Measurements from ENCODE around the gene CACNA1C.
A peak's percentile ranks its signal among the peaks of the same experiment; 100 is the strongest.
"Not testable (repeated sequence)": the region's sequence is repeated elsewhere in the genome, so short reads cannot be mapped to it uniquely, and the experiment has no call there.

CACNA1C gene

DNA sequence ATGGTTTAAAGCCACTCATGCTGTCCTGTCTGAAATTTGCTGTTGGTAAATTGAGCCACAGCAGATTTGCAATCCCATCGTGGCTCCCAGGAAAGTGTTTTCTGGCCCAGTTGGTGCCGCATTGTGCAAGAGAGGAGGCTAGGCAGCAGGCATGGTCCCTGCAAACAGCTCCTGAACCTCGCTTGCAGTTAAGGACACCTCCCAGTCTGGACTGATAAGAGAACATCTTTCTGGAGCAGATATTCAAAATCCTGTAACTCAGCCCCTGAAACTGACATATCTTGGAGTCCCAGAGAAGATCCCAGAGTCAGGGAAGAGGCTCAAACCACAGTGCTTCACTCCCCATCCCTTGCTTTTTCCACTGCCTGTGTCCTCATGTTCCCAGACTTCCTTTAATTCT, 413.4 kb downstream of the CACNA1C start:
- DNase-seq = peak; percentile 54

DNA sequence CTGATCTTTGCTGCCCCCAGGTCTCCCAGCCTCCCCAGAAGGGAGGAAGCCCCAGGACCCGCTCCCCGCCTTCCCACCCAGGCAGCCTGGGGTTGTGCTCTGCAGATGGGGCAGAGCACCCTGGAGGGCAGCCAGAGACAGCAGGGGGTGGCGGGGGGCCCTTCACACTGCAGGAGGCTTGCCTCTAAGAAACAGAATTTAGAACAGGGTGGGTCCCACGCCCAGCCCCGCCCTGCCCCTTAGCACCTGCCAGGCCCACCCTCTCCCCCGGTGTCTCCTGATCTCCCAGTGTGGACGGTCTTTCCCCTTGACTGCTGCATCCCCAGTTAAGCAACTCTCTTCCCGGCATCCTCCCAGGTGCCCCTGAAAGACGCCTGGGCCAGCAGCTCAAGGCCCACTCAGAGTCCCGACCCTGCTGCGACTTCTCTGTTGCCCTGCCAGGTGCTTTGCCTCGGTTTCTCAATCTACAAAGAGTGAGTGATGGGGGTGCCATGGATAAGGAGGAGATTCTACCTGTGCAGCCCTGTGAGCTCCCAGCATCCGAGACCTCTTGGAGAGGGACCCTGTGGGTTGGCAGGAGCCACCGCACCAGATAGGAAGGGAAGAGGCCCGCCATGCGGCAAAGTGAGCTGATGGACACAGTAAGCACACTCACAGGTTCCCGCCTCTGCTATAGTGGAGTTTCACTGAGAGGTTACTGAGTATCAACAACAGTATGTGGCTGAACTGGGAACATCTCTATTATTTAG, 414.8 kb downstream of the CACNA1C start:
- no peak for DNase-seq

DNA sequence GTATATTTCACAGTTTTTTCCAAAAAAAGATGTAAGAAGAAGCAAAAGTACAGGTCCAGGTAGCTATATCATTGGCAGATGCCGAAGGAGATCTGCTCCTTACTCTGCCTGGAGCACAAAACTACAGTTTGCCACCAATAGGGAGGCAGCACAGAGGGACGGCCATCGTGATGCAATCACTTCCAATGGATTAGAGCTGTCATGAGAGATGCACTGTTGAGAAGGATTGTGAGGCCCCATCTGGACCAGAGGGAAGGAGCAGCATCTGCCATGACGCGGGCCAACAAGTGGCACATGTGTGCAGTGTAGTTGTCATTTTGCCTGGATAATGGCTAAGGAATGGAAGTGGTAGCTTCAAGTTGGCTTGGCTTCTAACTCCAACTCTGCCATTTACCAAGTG, 423.2 kb downstream of the CACNA1C start:
- DNase-seq = no peak

DNA sequence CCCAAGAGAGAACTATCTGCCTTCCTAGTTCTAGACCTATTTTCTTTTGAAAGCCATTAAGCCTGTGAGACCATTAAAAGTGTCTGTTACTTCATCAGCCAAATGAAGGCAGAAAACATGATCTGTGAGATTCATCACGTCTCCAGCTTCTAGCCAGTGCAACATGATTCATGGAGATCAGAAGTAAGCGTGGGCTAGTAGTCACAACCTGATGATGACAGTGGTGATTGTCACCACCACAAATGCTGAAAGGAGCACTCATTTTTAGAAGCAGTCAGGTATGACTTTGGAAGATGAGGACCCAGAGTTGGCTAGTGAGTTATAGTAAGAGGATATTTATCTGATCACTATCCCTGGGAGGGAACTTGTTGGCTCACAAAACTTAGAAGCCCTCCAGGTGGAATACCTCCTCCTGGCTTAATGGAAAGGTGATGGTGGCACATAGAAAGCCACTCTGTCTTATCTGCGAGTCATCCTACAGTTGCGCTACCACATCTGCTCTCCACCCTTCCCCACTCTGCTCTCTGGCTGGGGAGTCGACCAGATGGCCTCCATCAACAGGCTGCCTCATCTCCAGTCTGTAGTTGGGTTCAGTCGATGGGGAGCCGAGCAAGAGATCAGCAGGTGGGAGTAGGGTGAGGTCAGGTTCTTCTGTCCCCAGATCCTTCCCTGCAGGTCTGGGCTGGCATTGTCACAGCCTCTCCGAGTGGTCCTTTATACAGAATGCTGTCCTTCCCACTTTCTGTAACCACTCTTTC, 424.4 kb downstream of the CACNA1C start:
- DNase-seq = no peak

DNA sequence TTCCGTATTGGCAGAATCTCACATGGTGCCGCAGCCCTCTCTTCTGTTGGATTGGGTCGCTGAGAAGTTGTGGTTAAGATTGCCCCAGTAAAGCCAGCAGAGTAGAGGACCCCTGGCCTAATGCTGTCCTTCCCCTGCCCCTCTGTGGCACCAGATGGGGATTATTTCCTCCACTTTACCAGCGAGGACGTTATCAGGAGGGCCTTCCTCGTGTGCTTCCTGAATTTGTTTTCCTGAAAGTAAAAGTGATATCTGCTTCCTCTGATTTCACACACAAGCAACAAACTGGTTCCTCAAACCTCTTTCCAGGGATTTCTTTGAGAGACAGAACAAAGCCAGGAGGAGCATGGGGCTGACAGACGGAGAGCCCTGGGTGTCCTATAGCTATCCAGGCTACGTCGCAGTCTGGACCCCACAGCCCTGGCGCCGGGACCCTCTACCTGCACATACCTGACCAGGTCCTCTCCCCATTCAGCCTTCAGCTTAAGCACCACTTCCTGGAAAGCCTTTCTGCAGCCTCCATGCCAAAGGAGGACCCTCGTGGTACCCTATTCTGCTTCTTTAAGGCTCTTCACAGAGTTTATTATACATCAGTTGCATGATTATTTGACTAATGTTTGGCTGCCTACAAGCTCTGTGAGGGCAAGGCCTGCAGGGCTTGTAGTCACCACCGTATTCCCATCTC, 427.2 kb downstream of the CACNA1C start:
- DNase-seq = no peak

DNA sequence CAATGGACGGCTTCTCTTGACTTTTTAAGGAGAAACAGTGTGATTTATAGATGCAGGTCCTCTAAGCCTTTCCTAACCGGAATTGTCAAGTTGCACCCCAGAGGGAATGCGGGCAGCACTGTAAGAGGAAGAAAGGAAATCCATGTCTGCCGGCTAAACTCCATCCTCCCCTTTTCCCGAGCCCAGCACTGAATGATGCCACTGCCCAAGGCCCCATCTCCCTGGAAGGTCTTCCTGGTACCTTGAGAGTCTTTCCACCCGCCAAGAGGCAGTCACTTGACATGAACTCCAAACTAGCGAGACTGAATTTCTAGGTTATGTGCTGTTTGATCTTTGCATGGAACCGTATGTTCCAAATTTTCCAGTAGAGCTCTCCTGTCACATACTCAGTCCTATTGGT, 428.6 kb downstream of the CACNA1C start:
- DNase-seq = no peak

DNA sequence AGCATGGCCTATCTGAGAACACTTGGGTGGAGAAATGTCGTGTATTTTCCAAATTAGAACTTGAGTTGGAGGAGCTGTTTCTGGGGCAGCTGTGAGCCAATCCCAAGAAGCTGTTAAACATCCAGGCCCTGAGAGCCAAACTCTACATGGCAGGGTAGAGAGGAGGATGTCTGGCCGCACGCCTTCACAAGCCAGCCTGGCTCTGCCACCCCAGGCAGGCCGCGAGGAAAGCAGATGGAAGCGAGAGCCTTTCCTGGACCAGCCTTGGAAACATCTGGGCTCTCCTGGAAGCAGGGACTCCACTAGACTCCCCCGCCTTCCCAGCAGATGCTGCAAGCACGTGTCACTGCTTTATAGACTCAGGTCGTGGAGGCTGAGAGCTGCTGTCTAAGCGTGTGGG, 429.2 kb downstream of the CACNA1C start:
- no peak for DNase-seq

DNA sequence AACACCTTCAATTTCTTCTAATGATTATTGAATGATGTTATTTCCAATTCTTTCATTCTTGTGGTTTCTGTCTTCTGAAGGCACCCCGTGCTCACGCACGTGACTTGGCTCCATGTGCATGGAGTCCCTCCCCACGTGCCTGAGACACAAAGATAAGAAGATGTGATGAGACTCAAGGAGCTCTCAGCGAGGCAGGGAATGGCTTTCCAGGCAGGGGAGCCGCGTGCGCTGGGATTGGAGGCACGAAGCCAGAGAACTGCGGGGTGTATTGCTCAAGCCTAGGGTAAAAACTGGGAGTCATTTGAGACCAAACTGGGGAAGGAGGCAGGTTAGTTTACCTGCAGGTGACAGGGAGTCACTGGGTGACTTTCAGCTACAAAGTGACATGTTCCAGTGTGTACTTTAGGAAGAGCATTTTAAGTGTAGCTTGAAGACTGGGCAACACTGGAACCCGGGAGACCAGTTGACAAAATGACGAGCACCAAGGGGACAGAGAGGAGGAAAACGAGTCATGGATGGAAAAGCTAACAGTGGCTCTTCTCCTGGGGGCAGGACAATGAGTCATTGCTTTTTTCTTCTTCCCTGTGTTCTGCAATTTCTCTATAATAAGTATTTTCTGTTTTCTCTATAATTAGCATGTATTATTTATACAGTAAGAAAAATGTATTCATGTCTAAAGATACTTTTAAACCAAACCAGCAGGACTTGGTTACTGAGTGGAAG, 430.3 kb downstream of the CACNA1C start:
- peak; percentile 72 for DNase-seq

DNA sequence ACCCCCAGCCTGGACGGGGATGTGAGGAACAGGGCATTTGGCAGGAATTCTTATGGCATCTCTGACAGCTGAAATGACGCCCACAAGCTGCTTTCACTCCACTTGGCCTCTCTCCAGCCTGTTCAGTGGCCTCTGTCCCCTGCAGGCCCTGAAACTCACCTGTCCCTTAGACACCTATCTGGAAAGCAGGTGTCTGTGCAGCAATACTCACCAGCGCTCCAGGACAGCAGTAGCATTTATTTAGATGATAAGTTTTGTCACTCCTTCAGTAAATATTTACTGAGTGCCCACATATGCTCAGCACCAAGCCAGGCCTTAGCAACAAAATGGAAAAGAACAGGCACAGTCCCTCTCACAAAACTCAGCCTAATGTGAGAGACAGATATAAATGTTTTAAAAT, 430.9 kb downstream of the CACNA1C start:
- DNase-seq = no peak

DNA sequence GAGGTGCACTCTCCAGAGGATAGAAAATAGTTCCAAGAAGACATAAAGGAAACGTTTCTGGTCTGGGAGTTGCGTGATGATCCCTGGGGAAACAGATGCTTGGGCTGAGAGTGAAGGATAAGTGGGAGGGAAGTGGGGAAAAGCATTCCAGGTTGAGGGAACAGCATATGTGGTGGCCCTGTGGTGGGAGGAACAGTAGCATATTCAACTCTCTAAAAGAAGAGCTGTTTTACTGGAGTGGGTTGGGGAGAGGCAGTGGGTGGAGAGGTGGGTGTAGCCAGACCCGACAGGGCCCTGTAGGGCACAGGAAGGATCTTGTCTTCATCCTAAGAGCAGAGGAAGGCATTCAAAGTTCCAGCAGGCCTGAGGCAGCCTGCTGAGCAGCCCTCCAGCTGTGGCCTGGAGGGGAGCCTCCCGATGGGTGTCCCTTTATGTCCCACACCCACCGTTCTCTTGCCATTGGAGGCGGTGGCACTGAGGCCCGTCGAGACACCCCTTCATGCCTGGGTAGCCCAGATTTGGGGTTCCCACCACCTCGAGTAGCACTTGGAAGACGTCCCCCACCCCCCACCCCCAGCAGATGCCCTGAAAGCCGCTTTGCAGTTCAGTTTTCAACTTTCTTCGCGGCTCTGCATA, 431.5 kb downstream of the CACNA1C start:
- no peak for DNase-seq

DNA sequence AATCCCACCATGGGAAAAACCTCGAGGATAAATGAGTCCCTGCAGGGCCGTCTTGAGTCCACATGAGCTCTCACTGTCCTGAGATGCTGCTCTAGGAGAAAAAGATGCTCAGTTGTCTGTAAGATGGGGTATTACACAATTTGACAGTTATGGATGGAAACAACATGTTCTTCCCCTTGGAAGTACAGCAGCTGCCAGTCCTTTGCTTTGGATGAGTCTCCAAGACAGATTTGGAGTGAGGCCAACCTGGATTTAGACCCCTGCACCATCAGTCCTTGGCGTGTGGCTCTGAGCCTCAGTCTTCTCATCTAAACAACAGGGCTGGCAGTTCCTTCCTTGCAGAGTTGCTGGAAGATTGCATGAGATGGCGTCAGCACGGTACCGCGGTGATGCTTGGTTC, 432.9 kb downstream of the CACNA1C start:
- DNase-seq = no peak

DNA sequence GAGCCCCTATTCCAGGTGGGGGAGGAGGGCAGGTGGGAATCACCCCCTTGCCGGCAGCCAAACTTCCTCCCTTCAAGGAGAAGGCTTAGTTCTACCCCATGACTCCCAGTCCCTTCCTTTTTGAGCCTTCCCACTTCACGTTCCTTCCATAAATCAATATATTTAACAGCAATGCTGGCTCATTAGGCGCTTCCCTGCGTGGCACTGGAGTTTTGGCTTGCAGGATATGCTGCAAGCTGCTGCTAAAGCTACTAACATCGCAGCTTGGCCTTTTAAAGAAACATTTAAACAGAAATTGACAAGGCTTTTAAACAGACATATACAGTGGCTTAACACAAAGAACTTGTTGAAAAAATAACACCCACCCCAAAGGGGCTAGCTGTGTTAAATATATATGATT, 434.0 kb downstream of the CACNA1C start:
- DNase-seq = no peak

DNA sequence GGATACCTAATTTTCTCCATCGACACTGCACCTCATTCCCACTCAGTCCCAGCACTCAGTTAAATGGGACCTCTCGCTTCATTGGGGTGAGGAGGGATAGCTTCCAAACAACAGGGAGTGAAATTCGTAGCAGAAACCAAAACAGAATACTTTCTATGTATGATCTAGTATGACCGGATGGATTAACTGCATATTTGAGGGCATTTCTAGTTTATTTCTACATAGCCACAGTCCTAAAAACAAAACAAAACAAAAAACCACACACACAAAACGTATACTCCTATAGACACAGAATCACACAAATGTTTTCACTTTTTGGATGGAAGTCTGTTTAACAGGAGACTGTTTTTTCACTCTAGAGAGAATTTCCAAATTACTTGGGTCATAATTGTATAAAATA, 434.5 kb downstream of the CACNA1C start:
- no peak for DNase-seq

DNA sequence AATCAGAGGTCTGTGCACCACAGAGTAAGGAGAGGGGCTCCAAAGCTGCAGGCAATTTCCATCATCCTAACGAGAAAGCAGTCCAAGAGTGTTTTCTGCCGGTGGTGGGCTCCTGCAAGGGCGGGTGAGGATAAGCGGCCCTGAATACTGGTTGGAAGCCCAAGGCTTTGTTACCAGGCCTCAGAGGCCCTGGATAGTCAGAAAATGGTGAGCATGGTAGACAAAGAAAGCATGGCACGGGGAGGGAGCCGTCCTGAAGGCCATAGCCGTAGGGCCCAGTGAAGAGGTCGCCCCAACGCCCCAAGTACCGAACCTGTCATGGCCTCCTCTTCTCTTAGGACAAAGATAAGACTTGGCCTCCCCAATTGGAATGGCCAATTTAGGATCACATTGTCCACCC, 435.3 kb downstream of the CACNA1C start:
- DNase-seq = no peak

DNA sequence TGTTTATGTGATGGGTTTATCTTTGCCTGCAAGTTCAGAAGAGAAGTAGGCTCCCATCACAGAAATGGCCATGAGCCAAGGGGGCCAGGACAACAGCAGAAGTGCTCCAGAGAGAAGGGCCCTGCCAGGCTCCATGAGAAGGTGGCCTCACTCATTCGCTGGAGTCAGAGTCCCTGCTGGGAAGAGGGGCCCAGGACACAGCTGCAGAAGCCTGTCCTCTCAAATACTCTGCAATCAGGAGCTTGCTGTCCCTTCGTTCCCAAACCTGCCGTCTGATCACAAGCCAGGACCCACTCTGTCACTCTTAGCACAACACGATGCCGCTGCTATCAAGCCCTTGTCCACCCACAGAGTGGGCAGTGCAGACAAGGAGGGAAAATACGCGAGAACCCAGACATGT, 435.8 kb downstream of the CACNA1C start:
- no peak for DNase-seq

DNA sequence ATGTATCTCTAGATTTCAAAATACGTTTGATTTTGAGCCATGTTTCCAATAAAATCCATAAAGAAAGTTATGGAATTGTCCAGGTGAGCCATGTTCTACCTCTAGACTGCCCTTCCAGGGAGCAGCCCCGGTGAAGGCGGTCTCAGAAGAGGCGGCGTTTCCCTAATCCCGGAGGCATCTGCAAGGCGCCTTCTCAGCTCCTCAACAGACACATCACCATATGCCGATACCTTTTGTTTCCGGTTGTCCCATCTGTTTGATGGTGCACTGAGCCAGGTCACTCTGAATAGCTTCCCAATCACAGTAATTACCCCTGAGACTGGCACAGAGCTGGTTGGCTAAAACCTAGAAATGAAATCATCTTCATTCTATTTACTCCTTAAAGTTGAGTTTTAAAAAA, 436.5 kb downstream of the CACNA1C start:
- no peak for DNase-seq

DNA sequence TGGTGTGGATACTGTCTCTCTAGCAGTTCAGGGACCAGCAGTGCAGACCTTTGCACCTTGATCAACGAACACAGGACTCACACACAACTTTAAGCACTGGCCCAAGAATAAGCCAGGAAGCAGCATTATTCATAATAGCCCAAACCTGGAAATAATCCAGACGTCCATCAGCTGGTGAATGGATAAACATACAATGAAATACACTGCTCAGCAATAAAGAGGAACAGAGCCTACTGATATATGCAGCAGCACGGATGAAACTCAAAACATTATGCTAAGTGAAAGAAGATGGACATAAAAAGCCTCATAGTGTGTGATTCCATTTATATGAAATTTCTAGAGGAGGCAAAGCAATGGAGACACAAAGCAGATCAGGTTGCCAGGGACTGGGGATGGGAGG, 438.0 kb downstream of the CACNA1C start:
- no peak for DNase-seq

DNA sequence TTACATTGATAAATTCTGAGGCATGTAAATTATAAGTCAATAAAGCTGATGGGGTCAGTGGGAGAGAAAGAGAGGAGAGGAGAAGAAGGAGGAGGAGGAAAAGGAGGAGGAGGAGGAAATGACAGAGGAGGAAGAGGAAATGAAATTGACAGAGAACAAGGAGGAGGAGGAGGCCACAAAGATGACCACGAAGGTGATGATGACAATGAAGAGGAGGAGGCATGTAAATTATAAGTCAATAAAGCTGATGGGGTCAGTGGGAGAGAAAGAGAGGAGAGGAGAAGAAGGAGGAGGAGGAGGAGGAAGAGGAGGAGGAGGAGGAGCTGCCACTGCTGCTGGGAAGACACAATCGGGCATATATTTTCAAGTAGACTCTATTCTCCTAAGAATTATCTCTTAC, 438.6 kb downstream of the CACNA1C start:
- DNase-seq = not testable (repeated sequence)

DNA sequence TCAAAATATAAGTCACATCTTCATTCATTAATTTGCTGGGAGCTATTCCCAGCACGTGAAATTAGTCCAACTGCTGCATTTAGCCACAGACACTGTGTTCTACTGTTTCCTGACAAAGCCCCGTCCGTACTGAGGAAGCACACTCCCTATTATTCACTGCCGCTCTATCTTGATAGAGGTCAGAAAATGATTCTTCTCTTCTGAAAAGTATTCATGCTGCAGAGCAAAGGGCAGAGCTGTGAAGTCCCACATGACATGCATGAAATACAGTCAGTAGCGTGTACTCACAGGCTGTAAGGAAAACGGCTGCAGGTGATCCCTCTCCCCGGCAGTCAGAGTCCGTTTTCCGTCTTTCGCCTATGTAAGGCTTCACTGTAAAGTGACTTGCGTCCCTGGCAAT, 439.4 kb downstream of the CACNA1C start:
- DNase-seq = no peak

DNA sequence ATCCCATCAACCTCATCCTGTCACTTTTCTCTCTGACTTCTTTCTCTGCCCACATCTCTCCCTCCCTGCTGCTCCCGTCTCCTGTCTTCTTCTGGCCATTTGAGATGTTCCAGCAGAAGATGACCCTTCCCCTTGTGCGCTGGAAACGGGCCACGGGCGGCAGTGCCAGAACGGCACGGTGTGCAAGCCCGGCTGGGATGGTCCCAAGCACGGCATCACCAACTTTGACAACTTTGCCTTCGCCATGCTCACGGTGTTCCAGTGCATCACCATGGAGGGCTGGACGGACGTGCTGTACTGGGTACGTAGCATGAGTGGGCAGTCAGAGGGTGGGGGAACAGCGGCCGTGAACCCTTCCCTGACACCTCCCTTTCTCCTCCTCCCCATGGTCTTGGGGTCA, 440.3 kb downstream of the CACNA1C start:
- DNase-seq = no peak

DNA sequence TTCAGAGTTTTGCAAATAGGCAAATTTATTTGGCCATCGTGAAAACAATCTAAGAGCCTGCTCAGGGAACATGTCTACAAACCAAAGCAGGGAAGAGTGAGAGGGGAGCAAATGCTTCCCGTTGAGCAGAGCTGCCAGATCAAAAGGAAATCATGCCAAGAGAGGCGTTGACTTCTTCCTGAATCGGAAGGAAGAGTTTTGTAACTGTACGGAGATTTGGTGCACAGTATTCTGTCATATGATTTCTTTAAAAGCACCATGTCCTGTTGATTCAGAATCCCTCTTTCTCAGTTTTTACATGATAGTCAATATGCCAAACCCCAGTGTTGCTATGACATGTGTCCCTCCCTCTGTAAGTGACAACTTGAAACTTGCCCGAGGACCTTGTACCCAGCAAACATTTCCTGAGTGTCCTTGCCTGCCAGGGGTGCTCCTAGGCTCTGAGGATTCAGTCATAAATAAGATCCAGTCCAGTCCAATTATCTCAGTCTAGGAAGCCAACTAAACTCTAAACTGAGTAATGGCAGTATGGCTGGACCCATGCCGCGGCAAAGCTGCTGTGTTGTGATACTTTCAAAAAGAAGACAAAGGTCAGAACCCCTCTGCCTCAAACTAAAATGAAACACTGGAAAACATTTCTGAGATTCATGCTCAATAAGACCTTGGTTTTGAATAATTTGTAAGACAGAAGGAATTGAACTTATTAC, 441.9 kb downstream of the CACNA1C start:
- DNase-seq = no peak

DNA sequence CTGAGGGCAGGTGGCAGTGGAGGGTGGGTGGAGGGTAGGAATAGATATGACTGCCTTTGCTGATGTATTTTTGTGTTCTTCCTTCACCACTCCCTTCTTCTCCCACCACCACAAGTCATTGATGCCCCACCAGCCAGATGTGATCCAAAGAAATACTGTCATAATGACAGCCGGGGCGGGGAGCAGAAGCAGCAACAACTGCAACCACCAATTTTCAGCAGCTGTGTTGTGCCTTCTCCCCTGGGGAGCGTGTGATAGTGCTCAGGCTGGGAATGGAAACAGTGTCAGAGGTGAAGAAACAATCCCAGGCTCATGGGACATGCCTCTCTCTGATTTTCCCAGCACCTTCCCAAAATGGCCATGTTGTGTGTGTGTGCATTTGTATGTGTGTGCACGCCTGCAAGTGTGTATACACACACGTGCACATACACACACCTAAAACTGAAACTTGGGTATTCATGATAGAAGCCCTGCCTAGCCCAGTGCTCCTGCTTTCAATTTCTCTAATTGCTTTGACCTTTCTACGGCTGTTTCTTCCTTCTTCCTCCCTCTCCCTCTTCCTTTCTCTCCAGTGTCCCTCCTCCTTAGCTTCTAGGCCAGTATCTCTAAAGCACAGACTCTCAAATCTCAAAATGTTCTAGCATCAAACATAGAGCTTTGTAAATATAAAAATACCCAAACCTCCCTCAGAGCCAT, 442.8 kb downstream of the CACNA1C start:
- DNase-seq = no peak
